GM18867 (cell line): Measurements from ENCODE around the gene TRIM15.

Experiments used
- ATAC-seq: cut with Tn5 transposase; IDR thresholded peaks from one replicate; pipeline ENCODE4 v1.9.1; 2021; ENCODE audit warnings: mild to moderate bottlenecking, moderate library complexity; ENCODE audit not compliant: unreplicated experiment

TRIM15 gene

GRCh38 chr6:30144811-30145210 is 18.5 kb upstream of the TRIM15 start:
- ATAC-seq, result no peak

- no peak for ATAC-seq
These were observed 17.5 kb upstream of the TRIM15 start for GRCh38 chr6:30145818-30146217.

- ATAC-seq, result no peak
These were observed 16.2 kb upstream of the TRIM15 start for GRCh38 chr6:30147096-30147495.

GRCh38 chr6:30149234-30149633 is 14.1 kb upstream of the TRIM15 start:
- no peak for ATAC-seq

GRCh38 chr6:30149858-30150550 is 13.3 kb upstream of the TRIM15 start:
- no peak for ATAC-seq

- ATAC-seq, result no peak
These were observed 12.5 kb upstream of the TRIM15 start for GRCh38 chr6:30150671-30151395.

GRCh38 chr6:30151580-30151979 is 11.8 kb upstream of the TRIM15 start:
- ATAC-seq, result no peak

- no peak for ATAC-seq
These were observed 11.2 kb upstream of the TRIM15 start for GRCh38 chr6:30152016-30152673.

GRCh38 chr6:30152910-30153610 is 10.3 kb upstream of the TRIM15 start:
- no peak for ATAC-seq

GRCh38 chr6:30154061-30154460 is 9.3 kb upstream of the TRIM15 start:
- no peak for ATAC-seq

GRCh38 chr6:30154709-30155519 is 8.4 kb upstream of the TRIM15 start:
- ATAC-seq, result no peak

GRCh38 chr6:30155520-30156261 is 7.7 kb upstream of the TRIM15 start:
- no peak for ATAC-seq

GRCh38 chr6:30156262-30156599 is 7.1 kb upstream of the TRIM15 start:
- ATAC-seq, result no peak

- ATAC-seq, result no peak
These were observed 6.6 kb upstream of the TRIM15 start for GRCh38 chr6:30156774-30157173.

- no peak for ATAC-seq
These were observed 5.8 kb upstream of the TRIM15 start for GRCh38 chr6:30157581-30157980.

GRCh38 chr6:30157999-30158398 is 5.3 kb upstream of the TRIM15 start:
- ATAC-seq, result no peak

- ATAC-seq, result no peak
These were observed 4.8 kb upstream of the TRIM15 start for GRCh38 chr6:30158475-30159040.

- ATAC-seq, result no peak
These were observed 3.1 kb upstream of the TRIM15 start for GRCh38 chr6:30160008-30160784.
